Retinal pigment epithelial cell (primary cell): ENCODE measurements around the gene ITGB7.
A peak's percentile ranks its signal among the peaks of the same experiment; 100 is the strongest.

Experiments used
- DNase-seq: peaks from one replicate; pipeline ENCODE4 v3.0.0-alpha.2; 2010; ENCODE audit warnings: low read depth
- H3K4me3 ChIP-seq: 2 replicates; pipeline ENCODE4 v1.5.1; 2011; ENCODE audit warnings: mild to moderate bottlenecking, low read length, control low read depth, moderate library complexity
- TF ChIP-seq, protein P1 (sequence below): conservative IDR thresholded peaks from 2 replicates; pipeline ENCODE4 v1.5.1; 2011; ENCODE audit warnings: low read depth, low read length, control low read depth, inconsistent platforms

ITGB7 gene

DNA sequence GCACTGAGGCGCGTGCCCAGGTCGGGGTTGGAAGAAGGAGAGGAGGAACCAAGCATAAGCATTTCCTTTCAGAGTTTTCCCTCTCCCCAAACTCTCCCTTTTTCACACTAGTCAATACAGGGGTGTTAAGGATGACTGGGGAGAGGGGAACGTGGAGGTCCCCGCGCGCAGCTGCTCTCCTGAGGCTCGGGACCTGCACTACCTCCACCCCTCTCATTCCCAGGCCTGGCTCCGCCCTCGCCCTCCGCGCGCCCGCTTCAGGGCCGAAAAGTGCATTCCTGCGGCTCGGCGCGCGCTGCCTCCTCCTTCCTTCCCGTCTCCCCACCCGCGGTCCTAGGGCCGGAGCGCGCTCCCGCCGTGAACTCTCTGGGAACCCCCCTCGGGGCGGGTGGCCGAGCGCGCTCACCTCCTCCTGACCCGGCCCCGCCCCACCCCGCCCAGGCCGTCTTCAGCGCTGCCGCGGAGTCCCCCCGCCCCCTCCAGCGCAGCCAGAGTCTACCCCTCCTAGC, 13.7 kb upstream of the ITGB7 start:
- peak; percentile 64 for DNase-seq
- TF ChIP-seq, protein P1, sequence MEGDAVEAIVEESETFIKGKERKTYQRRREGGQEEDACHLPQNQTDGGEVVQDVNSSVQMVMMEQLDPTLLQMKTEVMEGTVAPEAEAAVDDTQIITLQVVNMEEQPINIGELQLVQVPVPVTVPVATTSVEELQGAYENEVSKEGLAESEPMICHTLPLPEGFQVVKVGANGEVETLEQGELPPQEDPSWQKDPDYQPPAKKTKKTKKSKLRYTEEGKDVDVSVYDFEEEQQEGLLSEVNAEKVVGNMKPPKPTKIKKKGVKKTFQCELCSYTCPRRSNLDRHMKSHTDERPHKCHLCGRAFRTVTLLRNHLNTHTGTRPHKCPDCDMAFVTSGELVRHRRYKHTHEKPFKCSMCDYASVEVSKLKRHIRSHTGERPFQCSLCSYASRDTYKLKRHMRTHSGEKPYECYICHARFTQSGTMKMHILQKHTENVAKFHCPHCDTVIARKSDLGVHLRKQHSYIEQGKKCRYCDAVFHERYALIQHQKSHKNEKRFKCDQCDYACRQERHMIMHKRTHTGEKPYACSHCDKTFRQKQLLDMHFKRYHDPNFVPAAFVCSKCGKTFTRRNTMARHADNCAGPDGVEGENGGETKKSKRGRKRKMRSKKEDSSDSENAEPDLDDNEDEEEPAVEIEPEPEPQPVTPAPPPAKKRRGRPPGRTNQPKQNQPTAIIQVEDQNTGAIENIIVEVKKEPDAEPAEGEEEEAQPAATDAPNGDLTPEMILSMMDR = no peak
- peak overlapping the region; percentile 72 for H3K4me3 ChIP-seq

DNA sequence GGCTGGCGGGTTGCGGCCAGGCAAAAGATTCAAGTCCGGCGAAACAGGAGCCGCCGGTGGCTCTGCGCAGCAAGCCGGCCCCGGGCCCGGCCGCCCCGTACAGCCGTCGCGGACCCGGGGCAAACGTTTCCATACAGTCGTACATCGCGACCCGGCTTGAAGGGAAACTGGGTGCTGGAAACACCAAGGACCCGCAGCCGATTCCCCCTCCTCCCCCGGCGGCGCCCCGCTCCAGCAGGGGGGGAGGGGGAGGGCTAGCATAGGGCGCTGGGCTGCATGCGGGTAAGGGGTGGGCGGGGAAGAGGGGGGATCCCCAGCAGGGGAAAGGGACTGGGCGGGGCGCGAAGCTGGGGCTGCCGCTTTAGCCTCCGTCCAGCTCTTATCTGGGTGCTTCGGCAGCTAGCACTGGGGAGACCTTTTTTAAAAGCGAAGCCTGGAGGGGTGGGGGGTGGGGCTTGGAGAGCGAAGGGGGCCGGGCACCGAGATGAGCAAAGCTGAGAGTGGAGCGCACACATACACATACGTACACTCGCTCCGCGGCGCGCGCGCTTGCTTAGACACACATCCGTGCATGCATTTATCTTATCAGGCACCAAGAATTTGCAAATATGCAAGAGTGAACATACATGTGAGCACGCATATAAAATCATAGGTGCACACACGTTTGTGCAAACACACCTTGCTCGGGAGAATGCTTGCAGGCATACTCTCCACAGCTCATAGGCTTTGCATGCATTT, 13.1 kb upstream of the ITGB7 start:
- no peak for DNase-seq
- TF ChIP-seq, protein P1 = no peak
- H3K4me3 ChIP-seq = peak overlapping the region; percentile 72

DNA sequence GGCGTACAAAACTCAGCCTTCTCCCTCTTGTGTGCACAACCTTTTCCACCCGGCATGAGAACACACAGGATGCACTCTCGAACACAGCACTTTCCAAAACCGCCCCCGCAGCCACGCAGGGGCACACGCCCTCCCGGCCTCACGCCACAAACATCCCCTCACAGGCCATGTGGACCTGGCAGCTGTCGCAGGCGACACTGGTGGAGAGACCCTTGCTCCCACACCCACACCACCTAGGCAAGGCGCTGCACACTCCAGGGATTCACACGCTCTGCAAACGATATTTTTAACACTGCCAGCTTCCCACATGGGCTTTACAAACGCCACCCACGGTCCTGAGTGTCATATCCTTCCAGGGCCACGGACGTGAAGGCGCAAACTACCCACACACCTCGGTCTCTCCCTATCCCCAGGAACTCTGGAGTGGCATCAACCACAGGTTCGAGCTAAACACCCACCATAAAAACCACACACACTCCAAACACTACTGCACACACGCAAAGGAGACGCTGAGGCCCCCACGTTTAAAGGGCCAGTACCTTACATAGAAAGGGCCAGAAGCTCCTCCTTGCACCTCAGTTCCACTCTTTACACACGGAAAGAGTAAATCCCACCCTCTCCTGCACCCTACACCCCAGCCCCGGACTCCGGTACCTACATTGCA, 12.4 kb upstream of the ITGB7 start:
- peak overlapping the region; percentile 72 for H3K4me3 ChIP-seq
- DNase-seq = no peak
- TF ChIP-seq, protein P1 = no peak

GRCh38 chr12:53218551-53219291, 11.7 kb upstream of the ITGB7 start:
- TF ChIP-seq, protein P1 = no peak
- H3K4me3 ChIP-seq = peak overlapping the region; percentile 72
- DNase-seq = no peak

- peak overlapping the region; percentile 16 for H3K4me3 ChIP-seq
- TF ChIP-seq, protein P1 = no peak
- DNase-seq = no peak
These were observed 10.9 kb upstream of the ITGB7 start for GRCh38 chr12:53217931-53218307.

DNA sequence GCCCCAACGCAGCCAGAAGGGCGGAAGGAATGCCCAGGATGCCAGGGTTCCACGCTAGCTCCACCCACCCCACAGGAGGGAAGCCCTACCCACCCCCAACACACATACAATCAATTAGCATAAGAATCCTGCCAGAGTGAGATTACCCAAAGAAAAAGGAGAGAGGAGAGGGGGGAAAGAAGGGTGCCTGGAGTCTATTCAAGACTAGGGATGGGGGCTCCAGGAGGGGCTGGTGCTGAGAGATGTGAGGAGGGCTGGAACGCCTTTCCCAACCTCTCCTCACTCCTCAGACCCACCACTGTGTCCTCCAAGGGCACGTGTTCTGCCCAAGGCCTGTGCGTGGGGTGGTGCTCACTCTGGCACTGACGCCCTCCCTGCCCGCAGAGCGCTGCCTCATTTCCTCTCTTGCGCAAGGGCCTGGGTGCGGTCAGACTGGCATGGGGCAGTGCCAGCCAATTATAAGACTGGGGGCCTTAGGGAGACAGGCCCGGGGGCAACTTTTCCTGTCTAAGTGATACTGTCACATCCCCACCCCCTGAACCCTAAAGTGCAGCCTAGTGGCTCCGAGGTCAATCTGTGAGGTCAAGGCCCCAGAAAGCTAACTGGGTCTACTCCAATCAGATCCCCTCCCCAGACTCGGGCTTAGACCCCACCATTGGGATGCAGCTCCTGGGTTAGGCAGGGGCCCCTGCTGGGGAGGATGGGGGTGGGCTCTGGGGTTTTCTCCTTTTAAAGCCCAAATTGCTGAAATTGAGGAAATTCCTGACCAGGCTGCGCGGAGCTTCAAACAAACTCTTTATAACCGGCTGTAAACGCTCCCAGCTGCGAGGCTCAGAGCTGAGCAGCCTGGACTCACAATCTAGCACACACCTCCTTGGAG, 10.2 kb upstream of the ITGB7 start:
- H3K4me3 ChIP-seq = no peak overlapping the region
- DNase-seq = no peak
- TF ChIP-seq, protein P1 = no peak
